ENCODE data around the gene MYO5A. TPM values are rescaled to one million over a fixed set of nuclear protein-coding genes. Genes with fewer than 3 reads are reported as not detected.
"Not testable (repeated sequence)": the region's sequence is repeated elsewhere in the genome, so short reads cannot be mapped to it uniquely, and the experiment has no call there.

The MYO5A gene
- total and polyA plus RNA-seq, 8 donors: 2.4 to 11.9 (median 8.1) TPM

DNA sequence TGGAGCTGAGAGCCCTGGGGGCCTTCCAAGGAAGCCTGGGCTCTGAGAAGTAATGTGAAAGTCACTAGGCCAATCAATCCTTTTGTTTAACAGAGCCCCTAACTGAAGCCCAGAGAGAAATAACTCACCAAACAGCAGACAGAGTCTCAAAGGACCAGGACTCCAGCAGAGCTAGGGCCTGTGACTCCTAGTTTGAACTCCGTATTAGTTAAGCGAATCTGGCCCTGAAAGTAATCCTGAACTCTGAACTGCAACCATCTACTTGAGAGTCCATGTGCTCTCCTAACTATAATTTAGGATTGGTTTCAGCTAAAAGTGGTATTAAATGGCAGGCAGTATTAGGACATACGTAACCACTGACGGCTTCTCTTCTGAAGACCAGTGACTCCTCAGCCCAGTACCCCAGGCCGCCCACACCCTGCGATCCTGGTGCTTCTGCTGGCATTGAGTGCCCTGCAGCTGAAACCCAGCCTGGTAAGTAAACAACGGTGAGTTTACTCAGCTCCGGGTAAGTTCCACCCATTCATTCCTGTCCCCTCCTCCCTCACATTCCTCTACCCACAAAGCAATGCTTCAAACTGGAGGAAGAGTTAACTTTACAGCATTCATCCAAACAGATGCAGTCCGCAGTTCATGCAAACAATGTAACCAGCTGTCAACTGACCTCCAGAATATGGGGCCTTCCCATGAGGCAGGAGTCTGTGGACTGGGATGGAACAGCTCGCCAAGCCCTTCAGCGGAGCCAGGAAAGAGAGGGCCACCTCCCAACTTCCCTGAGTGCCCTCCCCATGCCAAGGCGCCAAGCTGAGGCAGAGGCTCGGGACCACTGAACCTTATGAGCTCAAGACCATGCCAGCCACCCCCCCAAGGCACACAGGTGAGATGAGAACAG, 240.4 kb downstream of the MYO5A start:
- DNase-seq: peak in 5 of 6 donors; percentile 71 to 81 (median 78)
- no peaks in the 10 kb centered on the region for H3K36me3 ChIP-seq
- peak overlapping the region in 2 of 4 donors; percentile 11 to 20 for H3K4me3 ChIP-seq
- intact Hi-C loops (cut with DNase I): no loop called here
- no peak for TF ChIP-seq CTCF (IDR thresholded peaks at IDR 0.05)
- peak overlapping the region; percentile 54 to 89 (median 77) for H3K27ac ChIP-seq
- ATAC-seq: peak; percentile 86 to 92 (median 90)
- H3K9me3 ChIP-seq: no peaks in the 10 kb centered on the region
- 16 to 20% methylated on average over 13 of the region's 13 CpGs for WGBS, 2 donors
- H3K4me1 ChIP-seq: peaks cover 33 to 55% (median 48%) of the 10 kb centered on the region in 3 donors
- no peaks in the 10 kb centered on the region for H3K27me3 ChIP-seq
- peak; percentile 32 for FAIRE-seq

GRCh38 chr15:52287114-52287513, 241.6 kb downstream of the MYO5A start:
- FAIRE-seq: no peak
- H3K4me1 ChIP-seq: peaks cover 38 to 60% (median 57%) of the 10 kb centered on the region in 3 donors

DNA sequence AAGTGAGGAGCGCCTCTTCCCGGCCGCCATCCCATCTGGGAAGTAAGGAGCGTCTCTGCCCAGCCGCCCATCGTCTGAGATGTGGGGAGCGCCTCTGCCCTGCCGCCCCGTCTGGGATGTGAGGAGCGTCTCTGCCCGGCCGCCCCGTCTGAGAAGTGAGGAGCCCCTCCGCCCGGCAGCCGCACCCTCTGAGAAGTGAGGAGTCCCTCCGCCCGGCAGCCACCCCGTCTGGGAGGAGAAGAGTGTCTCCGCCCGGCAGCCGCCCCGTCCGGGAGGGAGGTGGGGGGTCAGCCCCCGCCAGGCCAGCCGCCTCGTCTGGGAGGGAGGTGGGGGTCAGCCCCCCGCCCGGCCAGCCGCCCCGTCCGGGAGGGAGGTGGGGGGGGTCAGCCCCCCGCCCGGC, 242.7 kb downstream of the MYO5A start:
- FAIRE-seq; intact Hi-C loops (cut with DNase I); H3K4me3 ChIP-seq; H3K27me3 ChIP-seq; ATAC-seq; H3K27ac ChIP-seq; H3K36me3 ChIP-seq; H3K9me3 ChIP-seq; DNase-seq: not testable (repeated sequence)
- WGBS, 2 donors: 95 to 98% methylated on average over 24 to 32 of the region's 34 CpGs
- peaks cover 50 to 65% (median 64%) of the 10 kb centered on the region in 3 donors for H3K4me1 ChIP-seq

More at GRCh38 chr15:52287114-52287513, 241.6 kb downstream of the MYO5A start:
- Histone ChIP-seq H3K36me3 (no peaks in the 10 kb centered on the region), H3K4me3 (peak overlapping the region in 1 of 4 donors; percentile 20), H3K27me3 (no peaks in the 10 kb centered on the region), H3K9me3 (no peaks in the 10 kb centered on the region), H3K27ac (peak overlapping the region in 3 of 4 donors; percentile 54 to 89 (median 87))
- 38 to 54% methylated on average over 7 of the region's 7 CpGs for WGBS, 2 donors
- intact Hi-C loops (cut with DNase I): no loop called here
- no peak for ATAC-seq
- DNase-seq: no peak
- no peak for TF ChIP-seq CTCF (IDR thresholded peaks at IDR 0.05)

DNA sequence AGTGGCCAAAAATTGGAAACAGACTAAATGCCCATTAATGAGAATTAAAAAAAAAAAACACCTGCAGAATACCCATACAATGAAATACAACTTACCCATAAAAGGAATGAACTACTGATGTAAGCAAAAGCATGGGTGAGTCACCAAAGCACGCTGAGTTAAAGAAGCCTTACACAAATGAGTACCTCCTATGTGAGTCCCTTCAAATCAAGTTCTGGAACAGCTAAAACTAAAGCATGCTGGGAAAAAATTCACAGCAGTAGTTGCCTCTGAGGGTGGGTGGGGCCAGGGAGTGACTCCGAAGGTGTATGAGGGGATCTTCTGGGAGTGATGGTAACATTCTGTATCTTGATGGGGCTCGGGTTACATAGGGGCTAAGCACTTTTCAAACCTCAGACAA, 244.5 kb downstream of the MYO5A start:
- no peak overlapping the region for H3K27ac ChIP-seq
- DNase-seq: no peak

More for the DNA sequence above, 244.5 kb downstream of the MYO5A start:
- intact Hi-C loops (cut with DNase I): no loop called here
- FAIRE-seq: no peak
- Histone ChIP-seq H3K4me3 (no peak overlapping the region), H3K9me3 (no peaks in the 10 kb centered on the region), H3K27me3 (no peaks in the 10 kb centered on the region), H3K36me3 (peaks cover 0 to 4% (median 3%) of the 10 kb centered on the region in 3 donors), H3K4me1 (peaks cover 50 to 66% (median 55%) of the 10 kb centered on the region in 3 donors)
- WGBS, 2 donors: 61 to 74% methylated on average over 3 of the region's 3 CpGs
- no peak for TF ChIP-seq CTCF (IDR thresholded peaks at IDR 0.05)
- no peak for ATAC-seq
